ENCODE measurements around the gene SCN5A.

- TF ChIP-seq CTCF (IDR thresholded peaks at IDR 0.05; ENCODE audit: low read depth, low read length) (no peak), EZH2phosphoT487 (IDR thresholded peaks at IDR 0.05; ENCODE audit: low read depth) (no peak)
These were observed 100.0 kb downstream of the SCN5A start for GRCh38 chr3:38549486-38549885.

All from OCI-LY3 (cell line).